NAMALWA (cell line): Measurements from ENCODE around the gene C19orf38.

Experiments used
- DNase-seq: peaks from one replicate; pipeline ENCODE4 v3.0.0-alpha.2; 2015; ENCODE audit warnings: low spot score

C19orf38 gene

DNA sequence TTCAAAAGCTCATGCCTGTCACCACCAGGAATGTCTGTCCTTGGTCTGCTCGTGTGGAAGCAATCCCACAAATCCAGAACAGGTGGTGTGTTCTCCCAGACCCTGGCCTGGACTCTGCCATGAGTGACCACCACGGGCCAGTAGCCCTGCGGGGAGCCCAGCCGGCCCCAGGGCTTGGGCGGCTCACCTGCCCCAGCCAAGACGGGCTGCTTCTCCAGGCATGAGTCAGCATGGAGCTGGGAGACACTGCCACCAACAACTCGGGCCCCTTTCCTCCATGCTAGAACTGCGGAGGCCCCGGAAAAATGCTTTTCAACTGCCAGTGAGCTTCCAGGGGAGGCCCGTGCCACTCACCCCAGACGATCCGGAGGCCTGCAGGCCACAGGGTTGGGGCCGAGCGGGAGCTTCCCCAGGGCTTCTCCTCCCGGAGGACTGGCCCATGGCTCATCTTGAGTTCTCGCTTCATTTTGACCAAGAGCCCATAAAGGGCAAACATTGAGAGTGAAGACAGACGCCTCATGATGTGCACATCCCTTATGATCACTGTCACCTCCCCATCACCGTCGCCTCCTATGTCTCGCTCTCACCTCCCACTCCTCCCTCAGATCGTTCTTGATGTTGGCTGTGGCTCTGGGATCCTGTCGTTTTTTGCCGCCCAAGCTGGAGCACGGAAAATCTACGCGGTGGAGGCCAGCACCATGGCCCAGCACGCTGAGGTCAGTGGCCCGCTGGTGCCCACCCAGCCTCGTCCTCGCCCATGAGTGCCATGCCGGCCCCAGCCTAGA, 63.6 kb downstream of the C19orf38 start:
- no peak for DNase-seq

DNA sequence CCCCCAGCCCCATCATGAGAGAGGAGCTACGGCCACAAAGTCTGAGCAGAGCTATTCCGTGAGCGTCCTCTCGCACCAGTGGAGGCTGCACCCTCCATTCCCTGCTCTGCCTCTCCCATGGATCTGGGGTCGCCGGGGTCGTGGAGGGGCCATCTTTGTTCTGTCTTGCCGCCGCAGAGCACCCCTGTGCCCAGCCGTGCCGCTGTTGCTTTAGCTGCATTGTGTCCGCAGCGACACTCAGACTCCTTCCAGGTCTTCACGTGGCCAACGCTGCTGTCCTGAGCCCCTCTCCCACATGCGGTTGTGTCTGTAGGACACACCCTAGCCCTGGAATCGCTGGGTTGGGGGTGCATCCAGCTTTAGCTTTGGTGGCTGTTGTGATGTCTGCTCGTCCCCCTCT, 64.4 kb downstream of the C19orf38 start:
- no peak for DNase-seq

DNA sequence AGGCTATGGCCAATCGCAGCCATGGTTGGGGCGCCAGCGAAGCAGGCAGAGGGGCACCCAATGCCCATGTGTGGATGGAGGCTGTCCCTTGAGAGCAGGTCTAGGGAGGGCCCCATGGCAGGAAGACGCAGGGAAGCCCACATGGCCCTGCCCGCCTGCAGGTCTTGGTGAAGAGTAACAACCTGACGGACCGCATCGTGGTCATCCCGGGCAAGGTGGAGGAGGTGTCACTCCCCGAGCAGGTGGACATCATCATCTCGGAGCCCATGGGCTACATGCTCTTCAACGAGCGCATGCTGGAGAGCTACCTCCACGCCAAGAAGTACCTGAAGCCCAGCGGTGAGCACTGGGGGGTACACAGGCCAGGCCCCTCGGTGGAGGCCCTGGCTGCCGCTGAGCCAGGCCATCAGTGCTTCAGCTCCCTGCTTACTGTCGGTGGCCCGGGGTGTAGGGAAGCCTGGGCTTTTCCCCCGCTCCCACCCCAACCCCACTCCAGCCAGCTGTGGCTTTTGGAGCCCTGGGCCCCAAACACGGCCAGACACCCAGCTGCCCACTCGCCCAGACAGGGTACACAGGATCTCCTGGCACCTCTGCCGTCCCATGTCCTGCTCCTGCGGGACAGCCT, 65.6 kb downstream of the C19orf38 start:
- DNase-seq: no peak

DNA sequence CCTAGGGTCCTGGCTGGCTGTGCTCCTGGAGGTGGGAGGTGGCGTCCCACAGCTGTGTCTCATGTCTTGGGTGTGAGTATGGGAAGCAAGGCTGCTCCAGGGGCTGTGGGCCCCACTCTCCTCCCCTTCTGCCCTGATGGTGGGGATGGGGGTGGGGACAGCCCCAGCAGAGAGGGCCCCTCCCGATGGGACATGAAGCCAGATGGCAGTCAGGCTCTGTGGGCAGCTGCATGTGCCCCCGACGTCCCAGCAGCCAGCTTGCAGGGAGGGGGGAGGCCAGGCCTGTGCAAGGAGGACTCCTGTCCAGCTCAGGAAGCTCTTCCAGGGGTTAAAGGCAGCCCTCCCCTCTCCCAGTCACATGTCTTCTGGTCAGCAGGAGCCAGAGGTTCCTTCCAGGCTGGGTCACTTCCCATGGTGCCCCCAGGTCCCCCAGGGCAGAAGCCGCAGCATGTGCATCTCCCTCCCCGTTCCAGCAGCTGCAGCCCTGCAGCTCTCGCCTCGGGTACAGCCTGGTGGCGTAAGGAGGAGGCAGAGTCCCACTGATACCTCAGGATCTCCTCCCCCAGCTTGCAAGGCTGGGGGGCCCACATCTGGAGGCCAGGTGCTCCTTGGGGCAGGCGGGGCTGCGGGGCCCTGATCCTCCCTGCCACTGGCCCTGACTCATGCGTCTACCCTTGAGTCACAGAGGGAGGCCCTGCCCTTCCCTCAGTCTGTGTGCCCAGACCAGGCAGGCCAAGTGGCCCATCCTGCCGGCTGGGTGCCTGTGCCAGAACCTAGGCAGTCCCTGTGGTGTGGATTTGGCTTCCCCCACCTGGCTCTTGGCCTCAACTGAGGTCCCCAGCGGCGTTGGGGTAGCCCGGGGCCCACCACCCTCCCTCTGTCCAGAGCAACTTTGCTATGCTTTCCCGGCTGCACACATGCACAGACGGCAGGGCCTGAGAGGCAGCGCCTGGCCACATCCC, 67.2 kb downstream of the C19orf38 start:
- no peak for DNase-seq

DNA sequence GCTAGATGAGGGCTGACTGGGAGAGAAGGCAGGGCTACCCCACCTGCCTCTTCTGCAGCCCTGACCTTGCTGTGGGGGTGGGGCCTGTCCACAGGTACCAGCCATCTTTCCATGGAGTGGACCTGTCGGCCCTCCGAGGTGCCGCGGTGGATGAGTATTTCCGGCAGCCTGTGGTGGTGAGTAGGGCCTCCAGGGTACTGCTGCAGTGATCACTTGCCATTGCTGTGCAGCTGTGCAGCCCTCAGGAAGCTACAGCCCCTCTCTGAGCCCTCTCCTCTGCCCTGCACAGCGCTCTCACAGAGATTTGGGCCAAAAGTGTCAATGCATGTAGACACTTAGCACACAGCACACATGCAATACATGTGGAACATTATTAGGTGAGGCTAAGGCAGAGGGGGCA, 68.4 kb downstream of the C19orf38 start:
- DNase-seq: no peak

DNA sequence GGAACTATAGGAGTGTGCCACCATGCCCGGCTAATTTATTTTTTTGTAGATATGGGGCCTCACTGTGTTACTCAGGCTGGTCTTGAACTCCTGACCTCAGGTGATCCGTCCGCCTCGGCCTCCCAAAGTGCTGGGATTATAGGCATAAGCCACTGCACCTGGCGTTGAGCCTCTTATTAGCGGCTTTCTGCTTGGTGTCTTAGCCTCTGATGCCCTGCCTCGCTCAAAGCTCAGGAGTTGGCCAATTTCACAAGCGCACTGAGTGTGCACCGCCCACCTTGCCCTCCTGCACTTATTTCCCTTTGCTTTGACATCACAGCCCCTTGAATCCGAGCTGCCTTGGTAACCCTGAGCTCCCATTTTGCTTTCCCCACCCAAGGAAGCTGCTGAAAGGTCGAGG, 70.1 kb downstream of the C19orf38 start:
- DNase-seq: no peak
